IMR-90 (cell line): ENCODE results near the gene MAGI1. TPM values are rescaled to one million over a fixed set of nuclear protein-coding genes. Genes with fewer than 3 reads are reported as not detected.

Experiments used
- ATAC-seq: fragments of 200-7000 bp; cut with Tn5 transposase; 2 replicates; pipeline ENCODE4 v1.9.1; 2020; ENCODE audit warnings: low read depth, mild to moderate bottlenecking, moderate library complexity
- BruUV-seq: library from RNA; stranded (reverse); fragments of 400-500 nt; replicated peaks from 2 replicates; lab custom pipeline; 2021; lab: Mats Ljungman, UMichigan
- CTCF ChIA-PET: fragments of 300-600 bp; formaldehyde crosslinking; extraction: SDS; loops from one replicate; lab custom pipeline; 2021; ENCODE audit warnings: antibody characterized with exemption; lab: Yijun Ruan, JAX
- POLR2A ChIA-PET: fragments of 300-600 bp; sonication (Branson Sonifier 250); formaldehyde crosslinking; loops from one replicate; lab custom pipeline; 2022; ENCODE audit warnings: antibody characterized with exemption; ENCODE audit not compliant: unreplicated experiment; lab: Charles Lee
- DNase-seq: peaks from one replicate; pipeline ENCODE4 v3.0.0; 2013
- H2AFZ ChIP-seq: replicated peaks from 2 replicates; pipeline ENCODE3; 2013; ENCODE audit warnings: low read length, mild to moderate bottlenecking; ENCODE audit not compliant: poor library complexity
- H2AK5ac ChIP-seq: 2 replicates; pipeline ENCODE4 v1.6.1; 2013; ENCODE audit warnings: low read depth, low read length, inconsistent platforms
- H2AK9ac ChIP-seq: replicated peaks from 2 replicates; pipeline ENCODE3; 2013; ENCODE audit warnings: mild to moderate bottlenecking, low read depth, low read length, moderate library complexity; ENCODE audit not compliant: poor library complexity
- H2BK120ac ChIP-seq: 2 replicates; pipeline ENCODE4 v1.6.1; 2013; ENCODE audit warnings: low read depth, low read length, inconsistent platforms
- H2BK15ac ChIP-seq: 3 replicates; pipeline ENCODE4 v1.6.1; 2013; ENCODE audit warnings: low read depth, low read length, inconsistent platforms
- H2BK20ac ChIP-seq: 2 replicates; pipeline ENCODE4 v1.6.1; 2013; ENCODE audit warnings: low read depth, mild to moderate bottlenecking, inconsistent platforms, low read length, moderate library complexity
- H2BK5ac ChIP-seq: 2 replicates; pipeline ENCODE4 v1.6.1; 2013; ENCODE audit warnings: mild to moderate bottlenecking, low read depth, low read length, inconsistent platforms; ENCODE audit not compliant: poor library complexity, severe bottlenecking
- H3K14ac ChIP-seq: replicated peaks from 2 replicates; pipeline ENCODE4 v1.6.1; 2013; ENCODE audit warnings: low read depth, low read length, inconsistent platforms
- H3K18ac ChIP-seq: 2 replicates; pipeline ENCODE4 v1.6.1; 2013; ENCODE audit warnings: low read depth, low read length, control low read depth
- H3K23ac ChIP-seq: 2 replicates; pipeline ENCODE4 v1.6.1; 2013; ENCODE audit warnings: low read depth, low read length, inconsistent platforms
- H3K27ac ChIP-seq: 2 replicates; pipeline ENCODE4 v1.5.1; 2013; ENCODE audit warnings: mild to moderate bottlenecking, control low read depth, low read length; ENCODE audit not compliant: insufficient read depth
- H3K27me3 ChIP-seq: 2 replicates; pipeline ENCODE4 v1.6.1; 2013; ENCODE audit warnings: low read length; ENCODE audit not compliant: control insufficient read depth, insufficient read depth
- H3K36me3 ChIP-seq: 2 replicates; pipeline ENCODE4 v1.6.1; 2013; ENCODE audit warnings: low read length, mixed read lengths; ENCODE audit not compliant: control insufficient read depth, insufficient read depth
- H3K4ac ChIP-seq: 2 replicates; pipeline ENCODE4 v1.6.1; 2013; ENCODE audit warnings: low read depth, low read length, inconsistent platforms
- H3K4me1 ChIP-seq: 2 replicates; pipeline ENCODE4 v1.6.1; 2013; ENCODE audit warnings: low read length, mixed read lengths; ENCODE audit not compliant: control insufficient read depth, insufficient read depth
- H3K4me2 ChIP-seq: 2 replicates; pipeline ENCODE4 v1.6.1; 2013; ENCODE audit warnings: low read depth, mild to moderate bottlenecking, control low read depth, low read length, moderate library complexity
- H3K4me3 ChIP-seq: 2 replicates; pipeline ENCODE4 v1.5.1; 2013; ENCODE audit warnings: low read depth, mild to moderate bottlenecking, control low read depth, low read length, moderate library complexity; ENCODE audit not compliant: insufficient read depth
- H3K56ac ChIP-seq: 2 replicates; pipeline ENCODE4 v1.6.1; 2013; ENCODE audit warnings: low read length, inconsistent platforms; ENCODE audit not compliant: insufficient read depth; ENCODE audit errors: extremely low read depth
- H3K79me1 ChIP-seq, 2 experiments: 2 replicates each; pipeline ENCODE4 v1.6.1; 2013; ENCODE audit warnings: low read length in 2 of 2, inconsistent platforms in 1 of 2, low read depth in 1 of 2
- H3K9ac ChIP-seq: 2 replicates; pipeline ENCODE4 v1.6.1; 2013; ENCODE audit warnings: low read depth, low read length, control low read depth
- H3K9me1 ChIP-seq: 2 replicates; pipeline ENCODE4 v1.6.1; 2013; ENCODE audit warnings: low read length, inconsistent platforms; ENCODE audit not compliant: insufficient read depth
- H3K9me3 ChIP-seq: 2 replicates; pipeline ENCODE4 v1.6.1; 2013; ENCODE audit warnings: low read length; ENCODE audit not compliant: control insufficient read depth, insufficient read depth
- H4K20me1 ChIP-seq: 2 replicates; pipeline ENCODE4 v1.6.1; 2013; ENCODE audit warnings: low read length, inconsistent platforms; ENCODE audit not compliant: insufficient read depth
- H4K5ac ChIP-seq: 2 replicates; pipeline ENCODE4 v1.6.1; 2013; ENCODE audit warnings: mild to moderate bottlenecking, low read depth, low read length, control low read depth
- H4K8ac ChIP-seq, 2 experiments: 2 replicates each; pipeline ENCODE4 v1.6.1; 2013; ENCODE audit warnings: low read depth in 2 of 2, low read length in 2 of 2, control low read depth in 1 of 2, inconsistent platforms in 1 of 2
- H4K91ac ChIP-seq: 2 replicates; pipeline ENCODE4 v1.6.1; 2013; ENCODE audit warnings: low read depth, low read length, inconsistent platforms; ENCODE audit not compliant: insufficient read depth
- BHLHE40 ChIP-seq: fragments of 150-350 bp; IDR thresholded peaks from 2 replicates; pipeline ENCODE4 v1.6.1; 2016; ENCODE audit warnings: mild to moderate bottlenecking, low read depth, low read length
- CEBPB ChIP-seq: IDR thresholded peaks from 2 replicates; pipeline ENCODE4 v1.6.1; 2012; ENCODE audit warnings: low read depth, low read length, improper control_type of control experiment
- CHD1 ChIP-seq: IDR thresholded peaks from 2 replicates; pipeline ENCODE4 v1.6.1; 2012; ENCODE audit warnings: low read depth, low read length, improper control_type of control experiment
- ELK1 ChIP-seq: fragments of 150-350 bp; IDR thresholded peaks from 2 replicates; pipeline ENCODE4 v1.6.1; 2016; ENCODE audit warnings: low read depth, mild to moderate bottlenecking, low read length, moderate library complexity, borderline replicate concordance
- FOS ChIP-seq: fragments of 150-350 bp; IDR thresholded peaks from 2 replicates; pipeline ENCODE4 v1.6.1; 2016; ENCODE audit warnings: low read depth, low read length
- MAFK ChIP-seq: IDR thresholded peaks from 2 replicates; pipeline ENCODE4 v1.6.1; 2012; ENCODE audit warnings: low read depth, low read length, improper control_type of control experiment
- MAZ ChIP-seq: IDR thresholded peaks from 2 replicates; pipeline ENCODE4 v1.6.1; 2012; ENCODE audit warnings: low read depth, mild to moderate bottlenecking, low read length, improper control_type of control experiment, moderate library complexity, borderline replicate concordance
- MXI1 ChIP-seq: IDR thresholded peaks from 2 replicates; pipeline ENCODE4 v1.6.1; 2012; ENCODE audit warnings: low read depth, mild to moderate bottlenecking, low read length, moderate library complexity, borderline replicate concordance
- NFE2L2 ChIP-seq: fragments of 150-350 bp; IDR thresholded peaks from 2 replicates; pipeline ENCODE4 v1.6.1; 2016; ENCODE audit warnings: low read depth, mild to moderate bottlenecking, low read length
- POLR2A ChIP-seq: IDR thresholded peaks from 2 replicates; pipeline ENCODE4 v1.6.1; 2012; ENCODE audit warnings: mild to moderate bottlenecking, low read depth, low read length
- RAD21 ChIP-seq: IDR thresholded peaks from 2 replicates; pipeline ENCODE4 v1.6.1; 2012; ENCODE audit warnings: low read length, improper control_type of control experiment
- RCOR1 ChIP-seq: IDR thresholded peaks from 2 replicates; pipeline ENCODE4 v1.6.1; 2012; ENCODE audit warnings: mild to moderate bottlenecking, low read length, improper control_type of control experiment; ENCODE audit not compliant: insufficient replicate concordance
- RFX5 ChIP-seq: IDR thresholded peaks from 2 replicates; pipeline ENCODE4 v1.8.0; 2012; ENCODE audit warnings: low read depth, mild to moderate bottlenecking, low read length, moderate library complexity
- SMC3 ChIP-seq: fragments of 150-350 bp; IDR thresholded peaks from 2 replicates; pipeline ENCODE4 v1.6.1; 2016; ENCODE audit warnings: low read depth, mild to moderate bottlenecking, antibody characterized with exemption, low read length, moderate library complexity
- WGBS, 2 experiments: methylation state at CpG; one replicate each; pipeline versions ENCODE4 v1.1.5 to v1.1.7; 2013; ENCODE audit warnings: missing lambda C conversion rate in 2 of 2; ENCODE audit not compliant: insufficient read length in 1 of 2; ENCODE audit errors: extremely low coverage in 2 of 2; 5-methylcytosine and 5-hydroxymethylcytosine counted together
- dilution Hi-C: fragments of 300-500 bp; cut with HindIII; formaldehyde crosslinking; loops from one replicate; pipeline ENCODE4 v1.14.3; 2018; ENCODE audit warnings: low sequenced_read_pairs; ENCODE audit not compliant: unreplicated experiment
- in situ Hi-C: fragments of 300-500 bp; cut with MboI; formaldehyde crosslinking; loops from 3 replicates; pipeline ENCODE4 v1.14.3; 2019; ENCODE audit warnings: low sequenced_read_pairs, inconsistent platforms, mixed read lengths
- intact Hi-C: fragments of 100-400 bp; cut with micrococcal nuclease; formaldehyde crosslinking; loops from 2 replicates; pipeline ENCODE4 v1.10.0; 2022
- polyA plus RNA-seq, 3 experiments: library from polyadenylated mRNA; depleted of rRNA; stranded (reverse); fragments of >200 nt; gene quantifications; 2 replicates each; pipeline ENCODE4 v1.2.3, GENCODE V29; 2012; ENCODE audit warnings: low replicate concordance in 1 of 3
- total RNA-seq: library from RNA; depleted of rRNA; stranded (reverse); fragments of >200 nt; gene quantifications from 2 replicates; pipeline ENCODE4 v1.2.3, GENCODE V29; 2012
- TF ChIP-seq, protein P1 (sequence below): fragments of 150-350 bp; IDR thresholded peaks from 2 replicates; pipeline ENCODE4 v1.6.1; 2017; ENCODE audit warnings: mild to moderate bottlenecking, antibody characterized with exemption, low read length, low read depth
- TF ChIP-seq, protein P2 (sequence below): conservative IDR thresholded peaks from 2 replicates; pipeline ENCODE4 v1.5.1; 2012; ENCODE audit warnings: mild to moderate bottlenecking, low read depth, low read length, improper control_type of control experiment

MAGI1 gene
- total and polyA plus RNA-seq, 2 of the 4 experiments (the other 2 are of a cell fraction): 14.5 to 24.2 TPM

- H3K36me3 ChIP-seq: no peaks in the 10 kb centered on the region
- H3K14ac ChIP-seq: no peak overlapping the region
- H4K8ac ChIP-seq: no peak overlapping the region
- no peak overlapping the region for H3K27ac ChIP-seq
- dilution Hi-C loops (no loop called here), intact Hi-C loops (no loop called here), in situ Hi-C loops (loop anchor here (25.0 kb wide), 1 partner anchor 875 kb away; no protein-coding TSS in a partner anchor)
- H4K5ac ChIP-seq: no peak overlapping the region
- H3K4me1 ChIP-seq: peaks cover 1% of the 10 kb centered on the region; the same call in 1 of the 2 replicates
- H3K4me2 ChIP-seq: no peak overlapping the region
- H4K91ac ChIP-seq: no peak overlapping the region
- ChIA-PET POLR2A (interaction anchor here (0.5 kb wide), 1 partner anchor 78 kb away, joined by 3 read pairs; no protein-coding TSS in a partner anchor), CTCF (interaction anchor here (0.5 to 0.8 kb wide), 3 partner anchors 14 to 791 kb away, joined by 3 to 5 read pairs (median 3); no protein-coding TSS in a partner anchor)
- H3K27me3 ChIP-seq: no peaks in the 10 kb centered on the region
- H2AK5ac ChIP-seq: no peak overlapping the region
- H3K9ac ChIP-seq: no peak overlapping the region
- no peak overlapping the region for H3K18ac ChIP-seq
- H3K4ac ChIP-seq: no peak overlapping the region
- no TSS peak for BruUV-seq
- H2BK5ac ChIP-seq: no peak overlapping the region
- DNase-seq: no peak
- H3K23ac ChIP-seq: no peak overlapping the region
- no peak overlapping the region for H2AK9ac ChIP-seq
- no peak overlapping the region for H2AFZ ChIP-seq
- TF ChIP-seq CHD1 (no peak), POLR2A (no peak), RFX5 (no peak), MAFK (no peak), CEBPB (no peak), RCOR1 (no peak), NFE2L2 (no peak), MXI1 (no peak), ELK1 (no peak), BHLHE40 (no peak), MAZ (no peak), FOS (no peak), SMC3 (no peak), RAD21 (no peak)
- TF ChIP-seq, protein P1, sequence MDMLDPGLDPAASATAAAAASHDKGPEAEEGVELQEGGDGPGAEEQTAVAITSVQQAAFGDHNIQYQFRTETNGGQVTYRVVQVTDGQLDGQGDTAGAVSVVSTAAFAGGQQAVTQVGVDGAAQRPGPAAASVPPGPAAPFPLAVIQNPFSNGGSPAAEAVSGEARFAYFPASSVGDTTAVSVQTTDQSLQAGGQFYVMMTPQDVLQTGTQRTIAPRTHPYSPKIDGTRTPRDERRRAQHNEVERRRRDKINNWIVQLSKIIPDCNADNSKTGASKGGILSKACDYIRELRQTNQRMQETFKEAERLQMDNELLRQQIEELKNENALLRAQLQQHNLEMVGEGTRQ: no peak
- TF ChIP-seq, protein P2, sequence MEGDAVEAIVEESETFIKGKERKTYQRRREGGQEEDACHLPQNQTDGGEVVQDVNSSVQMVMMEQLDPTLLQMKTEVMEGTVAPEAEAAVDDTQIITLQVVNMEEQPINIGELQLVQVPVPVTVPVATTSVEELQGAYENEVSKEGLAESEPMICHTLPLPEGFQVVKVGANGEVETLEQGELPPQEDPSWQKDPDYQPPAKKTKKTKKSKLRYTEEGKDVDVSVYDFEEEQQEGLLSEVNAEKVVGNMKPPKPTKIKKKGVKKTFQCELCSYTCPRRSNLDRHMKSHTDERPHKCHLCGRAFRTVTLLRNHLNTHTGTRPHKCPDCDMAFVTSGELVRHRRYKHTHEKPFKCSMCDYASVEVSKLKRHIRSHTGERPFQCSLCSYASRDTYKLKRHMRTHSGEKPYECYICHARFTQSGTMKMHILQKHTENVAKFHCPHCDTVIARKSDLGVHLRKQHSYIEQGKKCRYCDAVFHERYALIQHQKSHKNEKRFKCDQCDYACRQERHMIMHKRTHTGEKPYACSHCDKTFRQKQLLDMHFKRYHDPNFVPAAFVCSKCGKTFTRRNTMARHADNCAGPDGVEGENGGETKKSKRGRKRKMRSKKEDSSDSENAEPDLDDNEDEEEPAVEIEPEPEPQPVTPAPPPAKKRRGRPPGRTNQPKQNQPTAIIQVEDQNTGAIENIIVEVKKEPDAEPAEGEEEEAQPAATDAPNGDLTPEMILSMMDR: no peak
- WGBS, 2 experiments: no CpG with 5 or more reads among the region's 2 CpGs
- no peaks in the 10 kb centered on the region for H3K9me3 ChIP-seq
- no peak overlapping the region for H2BK15ac ChIP-seq
- no peak overlapping the region for H3K56ac ChIP-seq
- ATAC-seq: no peak
- no peak overlapping the region for H2BK20ac ChIP-seq
- H3K4me3 ChIP-seq: no peak overlapping the region
- no peaks in the 10 kb centered on the region for H4K20me1 ChIP-seq
- no peak overlapping the region for H2BK120ac ChIP-seq
- no peaks in the 10 kb centered on the region; the same call in 1 of the 2 replicates for H3K9me1 ChIP-seq
- H3K79me1 ChIP-seq: no peaks in the 10 kb centered on the region
Observed at GRCh38 chr3:65412588-65412987, 626.1 kb downstream of the MAGI1 start.
